Measurements from ENCODE around the gene STX5.
"Not testable (repeated sequence)": the region's sequence is repeated elsewhere in the genome, so short reads cannot be mapped to it uniquely, and the experiment has no call there.

Gene STX5, protein sequence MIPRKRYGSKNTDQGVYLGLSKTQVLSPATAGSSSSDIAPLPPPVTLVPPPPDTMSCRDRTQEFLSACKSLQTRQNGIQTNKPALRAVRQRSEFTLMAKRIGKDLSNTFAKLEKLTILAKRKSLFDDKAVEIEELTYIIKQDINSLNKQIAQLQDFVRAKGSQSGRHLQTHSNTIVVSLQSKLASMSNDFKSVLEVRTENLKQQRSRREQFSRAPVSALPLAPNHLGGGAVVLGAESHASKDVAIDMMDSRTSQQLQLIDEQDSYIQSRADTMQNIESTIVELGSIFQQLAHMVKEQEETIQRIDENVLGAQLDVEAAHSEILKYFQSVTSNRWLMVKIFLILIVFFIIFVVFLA

DNA sequence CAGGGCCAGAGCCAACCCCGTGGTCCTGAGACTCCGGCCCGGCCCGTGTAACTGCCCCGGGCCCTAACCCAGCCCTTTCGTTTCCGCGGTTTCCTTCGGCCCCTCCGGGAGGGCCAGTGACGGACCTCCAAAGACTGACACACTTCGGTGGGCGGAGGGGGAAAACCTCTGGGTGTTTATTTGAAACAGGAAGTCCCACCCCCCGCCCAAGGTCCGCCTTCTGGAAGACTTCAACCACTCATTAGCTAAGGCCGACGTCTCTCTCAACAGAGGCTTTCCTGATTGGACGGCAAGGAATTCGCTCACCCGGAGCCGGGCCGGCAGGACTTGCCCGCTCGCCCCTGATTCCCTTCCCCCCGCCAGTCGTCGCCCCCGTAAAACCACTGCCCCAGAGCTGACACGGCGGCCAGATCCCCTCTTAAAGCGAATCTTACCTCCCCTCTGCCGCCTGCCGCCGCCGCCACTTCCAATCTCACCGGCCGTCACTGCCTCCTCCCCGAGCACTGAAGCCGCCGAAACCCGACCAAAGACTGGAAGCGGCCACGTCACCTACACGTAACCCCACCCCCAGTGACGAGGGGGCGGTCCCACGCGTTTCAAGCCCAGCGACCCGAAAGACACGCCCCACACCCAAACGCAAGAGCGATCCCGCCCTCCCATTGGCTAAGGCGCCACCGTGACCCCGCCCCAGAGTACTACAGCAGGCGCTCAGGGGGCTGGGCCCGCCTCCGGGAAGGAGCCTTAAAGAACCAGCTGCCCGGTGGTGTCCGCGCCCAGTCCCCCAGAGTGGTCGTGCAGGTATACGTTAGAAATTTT, at the start of gene STX5:
Gene STX5, minus strand, starts transcription at position 532 of the 816 bp plus-strand sequence. CDS start 808 bp downstream, outside the sequence.
- TF ChIP-seq ZNF274 (IDR thresholded peaks at IDR 0.05; ENCODE audit: low read depth, low read length) = no peak
- H3K4me3 ChIP-seq (ENCODE audit: low read length) = peak within 1 kb of the TSS; percentile 92

DNA sequence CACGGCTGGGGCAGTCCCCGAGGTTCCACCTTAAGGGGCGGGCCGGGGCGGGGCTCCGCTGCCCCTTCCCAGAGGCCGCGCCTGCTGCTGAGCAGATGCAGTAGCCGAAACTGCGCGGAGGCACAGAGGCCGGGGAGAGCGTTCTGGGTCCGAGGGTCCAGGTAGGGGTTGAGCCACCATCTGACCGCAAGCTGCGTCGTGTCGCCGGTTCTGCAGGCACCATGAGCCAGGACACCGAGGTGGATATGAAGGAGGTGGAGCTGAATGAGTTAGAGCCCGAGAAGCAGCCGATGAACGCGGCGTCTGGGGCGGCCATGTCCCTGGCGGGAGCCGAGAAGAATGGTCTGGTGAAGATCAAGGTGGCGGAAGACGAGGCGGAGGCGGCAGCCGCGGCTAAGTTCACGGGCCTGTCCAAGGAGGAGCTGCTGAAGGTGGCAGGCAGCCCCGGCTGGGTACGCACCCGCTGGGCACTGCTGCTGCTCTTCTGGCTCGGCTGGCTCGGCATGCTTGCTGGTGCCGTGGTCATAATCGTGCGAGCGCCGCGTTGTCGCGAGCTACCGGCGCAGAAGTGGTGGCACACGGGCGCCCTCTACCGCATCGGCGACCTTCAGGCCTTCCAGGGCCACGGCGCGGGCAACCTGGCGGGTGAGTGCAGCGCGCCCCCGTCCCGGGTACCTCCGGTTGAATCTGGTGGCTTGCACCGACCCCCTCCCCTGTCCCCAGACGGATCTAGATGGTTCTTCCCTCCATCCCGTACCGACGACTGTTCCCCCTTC, 49.1 kb upstream of the STX5 start, which contains the start of gene SLC3A2:
Gene SLC3A2, plus strand, starts transcription at position 94 of the 776 bp plus-strand sequence. Its CDS starts 128 bp downstream, at position 222.
- peak within 1 kb of the TSS; percentile 85 for H3K4me3 ChIP-seq (ENCODE audit: low read length)
- TF ChIP-seq ZNF274 (IDR thresholded peaks at IDR 0.05; ENCODE audit: low read depth, low read length) = no peak

DNA sequence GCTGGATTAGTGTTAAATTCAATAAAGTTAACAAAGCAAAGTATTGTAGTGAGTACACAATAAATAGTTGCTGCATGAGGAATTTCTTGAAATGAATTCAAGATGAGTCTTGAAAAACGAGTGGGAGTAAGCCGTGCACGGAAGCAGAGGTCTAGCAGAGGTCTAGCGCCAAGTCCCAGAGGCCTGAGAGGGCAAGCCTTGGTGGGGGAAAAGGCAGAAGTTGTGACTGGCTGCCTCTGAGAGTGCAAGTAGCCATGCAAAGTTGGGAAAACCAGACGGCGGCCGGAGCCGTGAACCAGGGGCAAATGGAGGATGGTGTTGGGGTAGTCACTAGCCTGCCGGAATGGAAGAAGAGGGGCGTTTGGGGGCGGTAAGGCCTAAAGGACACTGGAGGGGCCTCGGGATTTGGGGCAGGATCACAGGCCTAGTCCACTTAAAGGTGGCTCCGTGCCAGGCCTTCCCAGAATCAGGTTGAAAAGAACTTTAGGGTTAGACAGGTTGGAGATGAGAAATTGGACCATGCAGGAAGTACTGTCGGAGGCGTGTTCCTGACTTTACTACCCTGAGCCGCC, 48.5 kb upstream of the STX5 start:
- TF ChIP-seq ZNF274 (IDR thresholded peaks at IDR 0.05; ENCODE audit: low read depth, low read length) = no peak
- peak overlapping the region; percentile 85; the same call in 1 of the 2 replicates for H3K4me3 ChIP-seq (ENCODE audit: low read length)

DNA sequence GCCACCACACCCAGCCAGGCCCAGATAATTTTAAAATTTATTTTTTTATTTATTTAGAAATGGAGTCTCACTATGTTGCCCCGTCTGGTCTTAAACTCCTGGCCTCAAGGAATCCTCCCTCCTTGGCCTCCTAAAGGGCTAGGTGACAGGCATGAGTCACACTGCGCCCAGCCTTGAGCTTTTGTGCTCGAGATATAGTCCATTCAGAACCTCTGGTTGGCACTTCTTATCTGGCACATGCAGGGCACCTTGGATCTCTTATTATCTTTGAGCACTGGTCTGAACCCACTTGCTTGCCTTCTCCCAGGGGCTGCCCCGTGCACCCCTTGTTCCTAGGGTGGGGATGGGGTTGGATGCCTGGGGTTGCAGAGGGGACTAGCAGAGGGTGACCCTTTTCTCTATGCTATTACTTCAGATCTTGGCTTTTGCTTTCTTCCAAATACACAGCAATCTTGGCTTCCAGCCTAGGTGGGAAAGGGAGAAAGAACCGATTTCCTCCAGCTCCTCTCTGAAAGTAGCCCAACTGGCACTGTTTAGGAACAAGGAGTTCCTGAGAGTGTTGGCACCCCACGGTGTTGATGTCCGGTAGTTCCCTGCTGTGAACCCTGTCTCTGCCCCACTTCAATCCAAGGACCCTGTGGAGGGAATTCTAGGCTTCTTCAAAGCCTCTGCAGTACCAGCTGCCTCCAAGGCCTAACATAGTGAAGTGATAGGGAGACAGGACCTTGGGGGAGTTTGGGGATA, 47.6 kb upstream of the STX5 start:
- no peak for TF ChIP-seq ZNF274 (IDR thresholded peaks at IDR 0.05; ENCODE audit: low read depth, low read length)
- H3K4me3 ChIP-seq (ENCODE audit: low read length) = no peak overlapping the region; the same call in 1 of the 2 replicates

- no peak overlapping the region for H3K4me3 ChIP-seq (ENCODE audit: low read length)
- no peak for TF ChIP-seq ZNF274 (IDR thresholded peaks at IDR 0.05; ENCODE audit: low read depth, low read length)
These were observed 44.9 kb upstream of the STX5 start for GRCh38 chr11:62876712-62877111.

DNA sequence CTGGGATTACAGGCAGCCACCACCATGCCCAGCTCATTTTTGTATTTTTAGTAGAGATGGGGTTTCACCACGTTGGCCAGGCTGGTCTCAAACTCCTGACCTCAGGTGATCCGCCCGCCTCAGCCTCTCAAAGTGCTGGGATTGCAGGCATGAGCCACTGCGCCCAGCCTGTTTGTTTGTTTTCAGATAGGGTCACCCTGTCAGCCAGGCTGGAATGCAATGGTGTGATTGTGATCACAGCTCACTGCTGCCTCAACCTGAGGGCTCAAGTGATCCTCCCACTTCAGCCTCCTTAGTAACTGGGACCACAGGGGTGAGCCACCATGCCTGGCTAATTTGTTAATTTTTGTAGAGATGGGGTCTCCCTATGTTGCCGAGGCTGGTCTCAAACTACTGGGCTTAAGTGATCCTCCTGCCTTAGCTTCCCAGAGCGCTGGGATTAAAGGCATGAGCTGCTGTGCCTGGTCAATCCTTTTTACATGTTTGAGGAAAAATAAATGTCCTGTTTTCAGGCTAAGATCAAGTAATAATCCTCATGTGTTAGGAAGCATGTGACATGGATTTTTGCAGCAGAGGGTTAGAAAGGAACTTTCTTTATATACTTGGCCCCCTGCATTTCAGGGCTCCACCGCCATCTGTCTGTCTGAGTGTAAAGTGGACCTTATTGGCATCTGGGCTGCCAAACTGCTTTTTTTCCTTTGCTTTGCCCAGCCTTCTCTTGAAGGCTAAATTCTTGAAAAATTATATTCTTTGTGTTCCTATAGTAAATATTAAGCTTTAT, 44.0 kb upstream of the STX5 start:
- no peak for TF ChIP-seq ZNF274 (IDR thresholded peaks at IDR 0.05; ENCODE audit: low read depth, low read length)
- H3K4me3 ChIP-seq (ENCODE audit: low read length) = no peak overlapping the region

- no peak overlapping the region for H3K4me3 ChIP-seq (ENCODE audit: low read length)
- TF ChIP-seq ZNF274 (IDR thresholded peaks at IDR 0.05; ENCODE audit: low read depth, low read length) = no peak
These were observed 43.0 kb upstream of the STX5 start for GRCh38 chr11:62874851-62875250.

GRCh38 chr11:62865635-62866034, 33.8 kb upstream of the STX5 start:
- H3K4me3 ChIP-seq (ENCODE audit: low read length) = no peak overlapping the region
- TF ChIP-seq ZNF274 (IDR thresholded peaks at IDR 0.05; ENCODE audit: low read depth, low read length) = no peak

GRCh38 chr11:62863687-62864335, 32.0 kb upstream of the STX5 start:
- no peak for TF ChIP-seq ZNF274 (IDR thresholded peaks at IDR 0.05; ENCODE audit: low read depth, low read length)
- H3K4me3 ChIP-seq (ENCODE audit: low read length) = no peak overlapping the region

GRCh38 chr11:62861564-62862192, 29.8 kb upstream of the STX5 start:
- not testable (repeated sequence) for H3K4me3 ChIP-seq (ENCODE audit: low read length)

- no peak for TF ChIP-seq ZNF274 (IDR thresholded peaks at IDR 0.05; ENCODE audit: low read depth, low read length)
- H3K4me3 ChIP-seq (ENCODE audit: low read length) = no peak overlapping the region
These were observed 29.1 kb upstream of the STX5 start for GRCh38 chr11:62860835-62861563.

GRCh38 chr11:62859281-62859703, 27.4 kb upstream of the STX5 start:
- H3K4me3 ChIP-seq (ENCODE audit: low read length) = not testable (repeated sequence)

Data from GM08714 (cell line).